Endodermal cell (in vitro differentiated cells): ENCODE data around the gene UBA6. TPM values are rescaled to one million over a fixed set of nuclear protein-coding genes. Genes with fewer than 3 reads are reported as not detected.

Source experiments
- DNase-seq: peaks from one replicate; pipeline ENCODE4 v3.0.0-alpha.2; 2017
- H3K27ac ChIP-seq: 2 replicates; pipeline ENCODE4 v1.5.1; 2013; ENCODE audit warnings: mild to moderate bottlenecking, low read depth, low read length, moderate library complexity
- H3K27me3 ChIP-seq: 2 replicates; pipeline ENCODE4 v1.6.1; 2013; ENCODE audit warnings: mild to moderate bottlenecking, low read length, moderate library complexity; ENCODE audit not compliant: insufficient read depth, control insufficient read depth, poor library complexity, severe bottlenecking
- H3K36me3 ChIP-seq: 2 replicates; pipeline ENCODE4 v1.7.0; 2013; ENCODE audit warnings: mild to moderate bottlenecking, low read length, moderate library complexity; ENCODE audit not compliant: control insufficient read depth, insufficient read depth
- H3K4me1 ChIP-seq: one replicate; pipeline ENCODE4 v1.7.0; 2013; ENCODE audit warnings: low read length; ENCODE audit not compliant: control insufficient read depth, insufficient read depth
- H3K4me3 ChIP-seq: 2 replicates; pipeline ENCODE4 v1.5.1; 2013; ENCODE audit warnings: mild to moderate bottlenecking, low read length, moderate library complexity
- H3K9ac ChIP-seq: 2 replicates; pipeline ENCODE4 v1.6.1; 2013; ENCODE audit warnings: mild to moderate bottlenecking, low read length, moderate library complexity; ENCODE audit not compliant: poor library complexity, severe bottlenecking; ENCODE audit errors: extremely low read depth
- H3K9me3 ChIP-seq: 2 replicates; pipeline ENCODE4 v1.6.1; 2013; ENCODE audit warnings: mild to moderate bottlenecking, low read length, moderate library complexity; ENCODE audit not compliant: control insufficient read depth
- H3K27ac Mint-ChIP-seq: 2 replicates; pipeline ENCODE4 v1.8.0; 2020; ENCODE audit warnings: mixed read lengths
- H3K27me3 Mint-ChIP-seq: 2 replicates; pipeline ENCODE4 v1.8.0; 2021; ENCODE audit warnings: mild to moderate bottlenecking, mixed read lengths; ENCODE audit not compliant: insufficient read depth
- H3K36me3 Mint-ChIP-seq: 2 replicates; pipeline ENCODE4 v1.8.0; 2020; ENCODE audit warnings: low read depth, mixed read lengths
- H3K4me1 Mint-ChIP-seq: 2 replicates; pipeline ENCODE4 v1.8.0; 2020; ENCODE audit warnings: mixed read lengths
- H3K4me3 Mint-ChIP-seq: 2 replicates; pipeline ENCODE4 v1.8.0; 2020; ENCODE audit warnings: mild to moderate bottlenecking, moderate library complexity, mixed read lengths
- H3K9me3 Mint-ChIP-seq: 2 replicates; pipeline ENCODE4 v1.8.0; 2020; ENCODE audit warnings: mild to moderate bottlenecking, mixed read lengths
- WGBS, 2 experiments: methylation state at CpG; one replicate each; pipeline versions ENCODE4 v1.1.5 to v1.1.7; 2013; ENCODE audit warnings: missing lambda C conversion rate in 2 of 2, mixed read lengths in 1 of 2; ENCODE audit not compliant: insufficient coverage in 1 of 2, insufficient read length in 1 of 2; 5-methylcytosine and 5-hydroxymethylcytosine counted together
- total RNA-seq, 2 donors: library from RNA; stranded (reverse); fragmentation: NEBNext Ultra II Directional in 1 of 2; extraction: Animal tissue kit (Norgen Biotek cat#: 25700) in 1 of 2; gene quantifications; 2 replicates in 1 of 2; 3 replicates in 1 of 2; pipeline ENCODE4 v1.2.1, GENCODE V29; 2021
- TF ChIP-seq, protein P1 (sequence below): fragments of 200-600 bp; sonication (generic); conservative IDR thresholded peaks from 2 replicates; pipeline ENCODE4 v1.5.0; 2021; ENCODE audit warnings: antibody characterized with exemption, mild to moderate bottlenecking

Gene UBA6
- total RNA-seq, 2 donors from 2014 or later = 83.1 to 117 TPM

DNA sequence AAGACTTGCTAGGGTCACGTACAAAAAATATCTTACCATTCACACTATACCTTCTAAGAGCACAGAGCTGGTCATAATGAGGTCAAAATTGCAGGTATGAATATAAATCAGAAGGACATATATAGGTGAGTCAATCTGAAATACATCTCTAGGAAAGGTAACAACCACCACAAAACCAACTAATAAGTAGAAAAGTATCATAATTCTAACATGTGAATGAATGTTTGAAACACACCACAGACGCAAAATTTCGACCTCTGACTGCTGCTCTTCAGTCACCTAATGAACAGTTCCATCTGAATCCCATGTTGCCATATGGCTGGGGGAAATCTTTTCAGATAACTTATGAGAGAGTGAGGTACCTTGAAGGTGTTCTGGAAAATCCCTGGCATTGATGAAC lies 120.4 kb downstream of the UBA6 start:
- Mint-ChIP-seq H3K36me3 (no peaks in the 10 kb centered on the region), H3K4me1 (no peaks in the 10 kb centered on the region), H3K9me3 (no peaks in the 10 kb centered on the region), H3K27ac (no peak overlapping the region), H3K4me3 (no peak overlapping the region), H3K27me3 (no peaks in the 10 kb centered on the region)
- Histone ChIP-seq H3K9me3 (no peaks in the 10 kb centered on the region), H3K27ac (no peak overlapping the region), H3K4me3 (no peak overlapping the region), H3K36me3 (no peaks in the 10 kb centered on the region), H3K27me3 (no peaks in the 10 kb centered on the region), H3K9ac (no peak overlapping the region), H3K4me1 (no peaks in the 10 kb centered on the region)
- DNase-seq = no peak
- WGBS, 2 experiments = 81% methylated on average over 3 of the region's 3 CpGs; no CpG with 5 or more reads in 1 of the 2 experiments
- TF ChIP-seq, protein P1, sequence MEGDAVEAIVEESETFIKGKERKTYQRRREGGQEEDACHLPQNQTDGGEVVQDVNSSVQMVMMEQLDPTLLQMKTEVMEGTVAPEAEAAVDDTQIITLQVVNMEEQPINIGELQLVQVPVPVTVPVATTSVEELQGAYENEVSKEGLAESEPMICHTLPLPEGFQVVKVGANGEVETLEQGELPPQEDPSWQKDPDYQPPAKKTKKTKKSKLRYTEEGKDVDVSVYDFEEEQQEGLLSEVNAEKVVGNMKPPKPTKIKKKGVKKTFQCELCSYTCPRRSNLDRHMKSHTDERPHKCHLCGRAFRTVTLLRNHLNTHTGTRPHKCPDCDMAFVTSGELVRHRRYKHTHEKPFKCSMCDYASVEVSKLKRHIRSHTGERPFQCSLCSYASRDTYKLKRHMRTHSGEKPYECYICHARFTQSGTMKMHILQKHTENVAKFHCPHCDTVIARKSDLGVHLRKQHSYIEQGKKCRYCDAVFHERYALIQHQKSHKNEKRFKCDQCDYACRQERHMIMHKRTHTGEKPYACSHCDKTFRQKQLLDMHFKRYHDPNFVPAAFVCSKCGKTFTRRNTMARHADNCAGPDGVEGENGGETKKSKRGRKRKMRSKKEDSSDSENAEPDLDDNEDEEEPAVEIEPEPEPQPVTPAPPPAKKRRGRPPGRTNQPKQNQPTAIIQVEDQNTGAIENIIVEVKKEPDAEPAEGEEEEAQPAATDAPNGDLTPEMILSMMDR = no peak

DNA sequence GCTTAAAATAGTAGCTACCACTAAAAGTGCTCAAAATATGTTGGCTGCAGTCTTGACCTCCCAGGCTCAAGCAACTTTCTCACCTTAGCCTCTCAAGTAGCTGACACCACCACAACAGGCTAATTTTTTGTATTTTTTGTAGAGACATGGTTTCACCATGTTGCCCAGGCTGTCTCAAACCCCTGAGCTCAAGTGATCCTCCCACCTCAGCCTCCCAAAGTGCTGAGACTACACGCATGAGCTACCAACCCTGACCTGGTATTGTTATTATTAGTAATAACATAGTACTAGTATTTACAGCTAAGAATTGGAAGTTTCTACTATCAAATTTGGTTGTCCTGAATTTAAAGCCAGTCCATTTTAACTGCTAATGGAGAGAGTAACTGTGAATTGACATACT lies 124.4 kb downstream of the UBA6 start:
- Histone ChIP-seq H3K27me3 (no peaks in the 10 kb centered on the region), H3K9ac (no peak overlapping the region), H3K27ac (no peak overlapping the region), H3K4me1 (no peaks in the 10 kb centered on the region), H3K36me3 (no peaks in the 10 kb centered on the region), H3K4me3 (no peak overlapping the region), H3K9me3 (no peaks in the 10 kb centered on the region)
- 100% methylated on average over 1 of the region's 1 CpG; no CpG with 5 or more reads in 1 of the 2 experiments for WGBS, 2 experiments
- H3K4me1 Mint-ChIP-seq = no peaks in the 10 kb centered on the region
- TF ChIP-seq, protein P1 = no peak
- H3K27ac Mint-ChIP-seq = no peak overlapping the region
- H3K9me3 Mint-ChIP-seq = no peaks in the 10 kb centered on the region
- H3K4me3 Mint-ChIP-seq = no peak overlapping the region
- no peaks in the 10 kb centered on the region for H3K36me3 Mint-ChIP-seq
- H3K27me3 Mint-ChIP-seq = no peaks in the 10 kb centered on the region
- DNase-seq = no peak

DNA sequence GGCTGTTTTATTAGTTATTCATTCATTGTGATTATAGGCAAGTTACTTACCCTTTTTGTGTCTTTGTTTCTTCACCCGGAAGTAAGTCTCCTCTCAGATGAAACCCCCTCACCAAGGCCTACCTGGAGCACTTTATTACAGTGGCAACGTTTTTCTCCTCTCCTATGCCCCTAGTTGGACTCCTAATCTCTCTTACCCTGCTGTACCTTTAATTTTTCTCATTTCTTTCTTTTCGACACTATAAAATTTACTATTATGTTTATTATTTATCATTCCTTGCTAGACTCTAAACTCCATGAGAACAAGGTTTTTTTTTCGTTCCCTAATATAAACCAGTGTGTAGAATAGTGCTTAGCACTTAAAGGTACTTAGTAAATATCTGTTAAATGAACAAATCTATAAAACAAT lies 124.9 kb downstream of the UBA6 start:
- Histone ChIP-seq H3K4me3 (no peak overlapping the region), H3K27ac (no peak overlapping the region), H3K4me1 (no peaks in the 10 kb centered on the region), H3K36me3 (no peaks in the 10 kb centered on the region), H3K9ac (no peak overlapping the region), H3K27me3 (no peaks in the 10 kb centered on the region), H3K9me3 (no peaks in the 10 kb centered on the region)
- Mint-ChIP-seq H3K27ac (peak overlapping the region; percentile 31), H3K4me3 (no peak overlapping the region), H3K27me3 (no peaks in the 10 kb centered on the region), H3K9me3 (no peaks in the 10 kb centered on the region), H3K36me3 (no peaks in the 10 kb centered on the region), H3K4me1 (no peaks in the 10 kb centered on the region)
- no peak for DNase-seq
- TF ChIP-seq, protein P1 = no peak
- WGBS, 2 experiments = 78 to 86% methylated on average over 2 of the region's 4 CpGs
